Panc1 (cell line): ENCODE measurements around the gene CRIP1.

ENCODE experiments used
- CTCF ChIP-seq: fragments of 450-650 bp; IDR thresholded peaks from 2 replicates; pipeline ENCODE4 v1.5.1; 2017; ENCODE audit warnings: mild to moderate bottlenecking
- POLR2AphosphoS5 ChIP-seq: IDR thresholded peaks from 2 replicates; pipeline ENCODE4 v1.6.1; 2012; ENCODE audit warnings: mild to moderate bottlenecking, low read depth, low read length, moderate library complexity

- TF ChIP-seq POLR2AphosphoS5 (no peak), CTCF (no peak)
These were observed 2.4 kb upstream of the CRIP1 start for GRCh38 chr14:105484069-105484996.
